Measurements from ENCODE around the gene IKBKE.
A peak's percentile ranks its signal among the peaks of the same experiment; 100 is the strongest.
"Not testable (repeated sequence)": the region's sequence is repeated elsewhere in the genome, so short reads cannot be mapped to it uniquely, and the experiment has no call there.

Gene IKBKE

DNA sequence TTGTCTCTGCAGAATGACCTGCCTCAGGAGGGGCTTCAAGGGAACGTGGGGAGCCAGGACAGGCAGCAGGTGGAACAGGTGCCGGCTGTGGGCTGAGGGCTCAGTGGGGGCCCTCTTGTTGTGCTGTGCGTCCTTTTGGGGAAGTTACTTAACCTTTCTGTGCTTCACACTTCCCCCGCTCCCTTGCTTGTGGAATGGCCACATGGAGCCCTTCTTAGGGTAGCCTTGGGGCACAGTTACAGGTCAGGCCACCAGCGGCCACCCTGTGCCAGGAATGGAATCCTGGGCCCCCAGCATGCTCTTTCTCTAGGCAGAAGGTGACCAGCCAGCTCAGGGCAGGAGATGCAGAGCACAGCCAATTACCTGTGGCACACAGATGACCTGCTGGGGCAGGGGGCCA lies 2.6 kb downstream of the IKBKE start:
- no peak for DNase-seq (ENCODE audit: low spot score)

DNA sequence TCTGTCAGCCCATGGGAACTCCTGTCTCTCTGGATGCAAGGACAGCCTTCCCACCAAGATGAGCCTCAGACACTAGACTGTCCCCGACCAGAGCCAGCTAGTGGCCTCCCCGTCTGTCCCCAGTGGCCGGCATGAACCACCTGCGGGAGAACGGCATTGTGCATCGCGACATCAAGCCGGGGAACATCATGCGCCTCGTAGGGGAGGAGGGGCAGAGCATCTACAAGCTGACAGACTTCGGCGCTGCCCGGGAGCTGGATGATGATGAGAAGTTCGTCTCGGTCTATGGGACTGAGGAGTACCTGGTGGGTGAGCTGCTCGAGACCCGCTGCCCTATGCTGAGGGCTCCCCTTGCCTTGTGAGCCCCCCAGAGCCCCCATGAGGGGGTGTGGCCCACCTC lies 5.8 kb downstream of the IKBKE start:
- no peak for DNase-seq (ENCODE audit: low spot score)

DNA sequence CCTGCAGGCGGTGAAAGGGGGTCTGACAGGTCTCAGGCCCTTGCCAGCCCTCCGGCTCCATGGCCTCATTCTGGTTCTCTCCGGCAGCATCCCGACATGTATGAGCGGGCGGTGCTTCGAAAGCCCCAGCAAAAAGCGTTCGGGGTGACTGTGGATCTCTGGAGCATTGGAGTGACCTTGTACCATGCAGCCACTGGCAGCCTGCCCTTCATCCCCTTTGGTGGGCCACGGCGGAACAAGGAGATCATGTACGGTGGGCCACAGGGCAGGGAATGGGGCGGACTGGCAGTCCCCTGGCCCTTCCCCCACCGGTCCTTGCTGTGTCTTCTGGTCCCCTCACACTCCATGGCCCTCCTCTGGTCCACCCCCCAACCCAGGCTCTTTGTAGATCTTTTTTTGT lies 6.3 kb downstream of the IKBKE start:
- DNase-seq (ENCODE audit: low spot score): no peak

DNA sequence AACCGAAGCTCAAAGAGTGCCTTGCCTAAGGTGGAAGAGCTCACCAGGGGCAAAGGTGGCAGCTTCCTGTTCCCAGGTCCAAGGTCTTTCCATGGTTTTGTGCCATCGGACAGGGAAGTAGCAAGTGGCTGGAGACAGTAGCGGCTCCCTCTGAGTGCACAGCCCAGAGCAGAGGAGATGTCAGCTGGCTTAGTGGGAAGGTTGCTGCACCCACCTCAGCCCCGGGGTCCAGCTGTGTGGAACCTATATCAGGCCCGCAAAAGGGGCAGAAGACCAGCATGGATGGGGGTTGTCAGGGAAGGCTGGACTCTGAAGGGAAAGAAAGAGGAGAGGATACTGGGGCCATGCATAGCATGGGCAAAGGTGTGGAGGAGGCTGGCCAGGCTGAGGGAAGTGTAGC lies 6.8 kb downstream of the IKBKE start:
- no peak for DNase-seq (ENCODE audit: low spot score)

DNA sequence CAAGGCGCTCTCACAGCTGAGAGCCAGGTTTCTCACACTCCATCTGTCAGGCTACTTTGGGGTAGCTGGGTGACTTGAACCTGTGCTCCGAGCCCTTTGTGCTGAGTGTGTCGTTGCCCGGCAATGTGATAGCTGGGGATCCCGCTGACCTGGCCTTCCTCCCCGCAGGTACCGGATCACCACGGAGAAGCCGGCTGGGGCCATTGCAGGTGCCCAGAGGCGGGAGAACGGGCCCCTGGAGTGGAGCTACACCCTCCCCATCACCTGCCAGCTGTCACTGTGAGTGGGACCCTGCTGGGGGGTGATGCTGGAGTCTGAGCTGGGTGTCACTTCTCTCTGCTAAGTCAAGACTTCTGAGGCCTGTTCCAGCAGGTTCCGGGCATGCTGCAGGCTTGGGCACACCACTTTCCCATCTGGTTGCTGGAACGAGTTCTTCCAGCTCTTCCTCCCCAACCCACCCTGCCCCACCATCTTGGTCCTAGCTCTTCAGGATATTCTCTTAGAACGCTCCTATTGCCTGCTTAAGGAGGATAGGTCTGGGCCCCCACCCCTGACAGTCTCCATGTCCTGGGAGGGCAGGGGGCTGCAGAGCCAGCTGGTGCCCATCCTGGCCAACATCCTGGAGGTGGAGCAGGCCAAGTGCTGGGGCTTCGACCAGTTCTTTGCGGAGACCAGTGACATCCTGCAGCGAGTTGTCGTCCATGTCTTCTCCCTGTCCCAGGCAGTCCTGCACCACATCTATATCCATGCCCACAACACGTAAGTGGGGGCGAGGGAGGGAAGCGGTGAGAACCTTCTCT lies 7.5 kb downstream of the IKBKE start:
- DNase-seq (ENCODE audit: low spot score): no peak

DNA sequence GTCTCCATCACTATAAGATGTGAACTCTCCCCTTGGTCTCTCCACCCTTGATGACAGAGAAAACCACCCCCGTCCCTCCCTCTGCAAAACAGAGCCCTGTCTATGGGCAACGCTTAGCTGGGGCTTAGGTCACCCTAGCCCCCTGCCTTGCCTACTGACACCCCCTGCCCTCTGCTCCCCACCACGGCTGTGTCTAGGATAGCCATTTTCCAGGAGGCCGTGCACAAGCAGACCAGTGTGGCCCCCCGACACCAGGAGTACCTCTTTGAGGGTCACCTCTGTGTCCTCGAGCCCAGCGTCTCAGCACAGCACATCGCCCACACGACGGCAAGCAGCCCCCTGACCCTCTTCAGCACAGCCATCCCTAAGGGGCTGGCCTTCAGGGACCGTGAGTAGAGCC lies 8.5 kb downstream of the IKBKE start:
- no peak for DNase-seq (ENCODE audit: low spot score)

DNA sequence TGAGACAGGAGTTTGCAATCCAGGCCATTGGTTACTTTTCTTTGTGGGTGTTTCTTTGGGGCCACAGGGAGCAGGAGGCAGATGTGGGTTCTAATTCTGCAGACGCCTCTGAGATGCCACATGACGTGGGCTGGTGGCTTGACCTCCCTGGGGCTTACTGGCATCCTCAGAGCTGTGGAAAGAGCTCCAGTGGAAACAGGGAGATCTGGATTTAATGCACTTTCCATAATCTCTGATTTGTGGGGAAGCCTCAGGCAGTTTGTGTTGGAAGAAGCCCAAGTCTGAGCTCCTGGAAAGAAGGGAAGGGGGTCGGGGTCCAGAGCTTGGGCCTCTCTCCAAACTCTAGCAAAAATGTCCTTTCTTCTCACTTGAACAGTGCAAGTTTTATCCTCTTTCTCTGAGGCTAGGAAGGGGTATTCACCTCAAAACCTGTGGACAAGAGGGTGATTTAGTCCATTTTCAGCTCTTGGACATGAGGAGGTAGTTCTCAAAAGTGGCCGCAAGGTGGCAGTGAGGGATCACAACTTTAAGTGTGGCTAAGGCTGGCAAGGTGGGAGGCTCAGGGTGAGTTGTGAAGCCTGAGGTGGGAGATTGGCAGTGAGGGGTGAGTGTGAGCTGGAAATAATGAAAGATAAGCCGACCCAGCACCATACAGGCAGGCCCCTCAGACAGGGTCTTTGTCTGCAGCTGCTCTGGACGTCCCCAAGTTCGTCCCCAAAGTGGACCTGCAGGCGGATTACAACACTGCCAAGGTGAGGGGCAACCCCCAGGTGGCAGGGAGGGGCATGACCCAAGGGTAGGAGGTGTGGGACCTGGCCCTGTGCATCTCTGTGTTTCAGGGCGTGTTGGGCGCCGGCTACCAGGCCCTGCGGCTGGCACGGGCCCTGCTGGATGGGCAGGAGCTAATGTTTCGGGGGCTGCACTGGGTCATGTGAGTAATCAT lies 9.2 kb downstream of the IKBKE start:
- peak; percentile 77 for DNase-seq (ENCODE audit: low spot score)

DNA sequence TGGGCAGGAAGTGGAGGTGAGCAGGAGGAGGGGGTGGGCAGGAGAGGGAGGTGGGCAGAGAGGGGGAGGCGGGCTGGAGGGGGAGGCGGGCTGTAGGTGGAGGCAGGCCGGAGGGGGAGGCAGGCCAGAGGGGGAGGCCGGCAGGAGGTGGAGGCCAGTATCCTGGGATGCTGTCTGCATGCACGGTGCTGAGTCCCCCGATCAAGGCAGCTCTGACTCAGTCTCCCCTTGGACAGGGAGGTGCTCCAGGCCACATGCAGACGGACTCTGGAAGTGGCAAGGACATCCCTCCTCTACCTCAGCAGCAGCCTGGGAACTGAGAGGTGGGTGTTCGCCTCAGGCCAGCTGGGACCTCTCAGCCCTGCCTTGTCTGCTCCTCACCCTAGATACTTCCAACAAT lies 9.9 kb downstream of the IKBKE start:
- DNase-seq (ENCODE audit: low spot score): no peak

DNA sequence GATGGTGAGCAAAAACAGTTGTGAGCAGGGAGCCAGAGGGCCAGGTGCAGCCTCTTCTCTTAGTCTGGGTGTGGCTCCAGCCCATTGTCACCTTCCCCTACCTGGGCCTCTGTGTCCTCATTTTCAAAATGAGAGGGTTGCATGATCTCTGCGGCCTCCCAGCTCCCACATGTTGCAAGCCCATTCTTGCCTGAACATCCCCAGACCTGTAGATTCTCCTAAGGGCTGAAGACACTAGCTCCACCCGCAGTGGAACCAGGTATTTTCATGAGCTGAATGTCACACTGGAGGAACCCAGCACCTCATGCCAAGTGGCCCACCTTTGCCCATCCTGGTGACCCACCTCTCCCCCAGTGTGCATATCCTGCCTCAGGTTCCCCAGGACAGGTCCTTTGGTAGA lies 12.3 kb downstream of the IKBKE start:
- no peak for DNase-seq (ENCODE audit: low spot score)

DNA sequence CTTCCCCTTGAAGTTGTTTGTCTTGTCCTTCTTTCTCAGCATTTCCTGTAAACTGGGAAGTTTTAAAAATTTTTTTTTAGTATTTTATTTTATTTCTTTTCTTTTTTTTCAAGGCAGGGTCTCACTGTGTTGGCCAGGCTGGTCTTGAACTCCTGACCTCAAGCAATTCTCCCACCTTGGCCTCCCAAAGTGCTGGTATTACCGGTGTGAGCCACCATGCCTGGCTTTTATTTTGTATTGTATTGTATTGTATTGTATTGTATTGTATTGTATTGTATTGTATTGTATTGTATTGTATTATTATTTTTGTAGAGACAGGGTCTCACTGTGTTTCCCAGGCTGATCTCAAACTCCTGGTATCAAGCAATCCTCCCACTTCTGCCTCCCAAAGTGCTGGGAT lies 13.6 kb downstream of the IKBKE start:
- not testable (repeated sequence) for DNase-seq (ENCODE audit: low spot score)

DNA sequence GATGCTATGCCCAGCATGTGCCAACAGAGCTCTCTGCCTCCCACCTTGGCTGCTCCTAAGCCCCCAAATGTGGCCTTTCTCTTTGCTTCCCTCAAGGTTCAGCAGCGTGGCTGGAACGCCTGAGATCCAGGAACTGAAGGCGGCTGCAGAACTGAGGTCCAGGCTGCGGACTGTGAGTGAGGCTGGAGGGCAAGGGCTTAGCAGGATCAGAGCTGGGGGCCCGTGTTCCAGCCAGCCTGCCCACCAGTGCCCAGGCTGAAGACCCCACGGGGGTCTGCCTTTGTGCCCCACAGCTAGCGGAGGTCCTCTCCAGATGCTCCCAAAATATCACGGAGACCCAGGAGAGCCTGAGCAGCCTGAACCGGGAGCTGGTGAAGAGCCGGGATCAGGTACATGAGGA lies 14.6 kb downstream of the IKBKE start:
- no peak for DNase-seq (ENCODE audit: low spot score)

DNA sequence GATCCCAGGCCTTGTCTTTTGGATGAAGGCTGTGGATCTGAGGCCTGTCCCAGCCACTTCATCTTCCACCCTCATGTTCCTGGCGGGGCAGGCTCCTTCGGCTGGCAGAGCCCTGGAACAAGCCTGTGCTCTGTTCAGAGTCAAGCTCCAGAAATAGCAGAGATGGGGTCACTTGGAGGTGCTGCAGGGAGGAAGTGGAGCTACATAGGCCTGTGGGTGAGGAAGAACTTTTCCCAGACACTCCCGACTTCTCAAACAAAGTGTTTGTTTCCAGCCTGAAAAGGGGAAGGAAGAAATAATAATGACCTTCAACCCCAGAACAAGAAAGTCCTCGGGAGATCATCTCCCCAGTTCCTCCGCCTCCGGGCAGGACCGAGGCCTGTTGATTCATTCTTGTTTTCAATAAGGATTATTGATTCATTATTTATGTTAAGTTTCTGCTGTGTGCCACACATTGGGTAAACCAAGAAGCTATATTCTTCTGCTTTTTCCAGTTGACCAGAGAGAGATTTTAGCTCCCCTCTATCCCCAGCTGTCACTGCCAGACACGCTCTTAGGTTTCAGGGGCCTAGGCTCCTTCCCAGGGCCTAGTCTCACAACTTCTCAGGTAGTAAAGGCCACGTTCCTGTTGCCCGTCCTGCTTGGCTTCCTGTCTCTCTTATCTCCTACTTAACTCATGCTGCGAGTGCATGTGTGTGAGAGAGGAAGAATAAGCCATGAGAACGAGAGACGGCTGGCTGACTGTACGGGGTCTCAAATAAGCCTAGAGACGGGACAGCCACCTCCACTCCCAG lies 16.9 kb downstream of the IKBKE start:
- DNase-seq (ENCODE audit: low spot score): no peak

DNA sequence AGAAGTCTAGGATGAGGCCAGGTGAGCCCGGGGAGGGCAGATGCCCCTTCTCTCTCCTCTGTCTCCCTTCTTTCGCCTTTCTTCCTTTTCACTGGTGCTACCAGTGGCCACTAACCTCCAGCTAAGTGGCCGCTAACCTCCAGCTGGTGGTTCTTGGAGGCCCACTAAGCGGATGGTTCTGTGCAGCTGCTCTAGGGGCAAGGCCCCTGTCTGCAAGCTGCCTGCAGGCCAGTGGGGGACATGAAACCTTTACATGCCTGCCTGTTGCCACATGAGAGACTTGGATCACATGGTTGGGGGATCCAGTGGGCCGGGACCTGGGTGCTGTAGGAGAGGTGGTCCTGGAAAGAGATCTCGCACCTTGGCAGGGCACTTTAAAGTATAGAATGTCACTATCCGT lies 17.7 kb downstream of the IKBKE start:
- no peak for DNase-seq (ENCODE audit: low spot score)

DNA sequence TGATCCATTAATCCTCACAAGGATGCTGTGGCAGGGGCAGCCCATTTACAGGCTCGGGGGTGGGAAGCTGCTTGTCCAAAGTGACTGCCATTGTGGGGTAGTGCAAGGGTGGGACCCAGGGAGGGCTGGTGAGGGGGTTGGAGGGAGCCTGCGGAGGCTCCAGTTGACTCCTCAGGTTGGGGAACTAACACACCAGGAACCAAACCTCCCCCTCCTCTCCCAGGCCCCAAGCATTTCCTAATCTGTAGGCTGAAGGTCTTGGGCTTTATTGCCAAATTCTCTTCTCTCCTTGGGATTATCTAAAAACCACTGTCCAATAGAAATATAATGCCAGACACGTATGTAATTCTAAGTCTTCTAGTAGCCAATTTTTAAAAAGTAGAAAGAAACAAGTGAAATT lies 18.2 kb downstream of the IKBKE start:
- no peak for DNase-seq (ENCODE audit: low spot score)

DNA sequence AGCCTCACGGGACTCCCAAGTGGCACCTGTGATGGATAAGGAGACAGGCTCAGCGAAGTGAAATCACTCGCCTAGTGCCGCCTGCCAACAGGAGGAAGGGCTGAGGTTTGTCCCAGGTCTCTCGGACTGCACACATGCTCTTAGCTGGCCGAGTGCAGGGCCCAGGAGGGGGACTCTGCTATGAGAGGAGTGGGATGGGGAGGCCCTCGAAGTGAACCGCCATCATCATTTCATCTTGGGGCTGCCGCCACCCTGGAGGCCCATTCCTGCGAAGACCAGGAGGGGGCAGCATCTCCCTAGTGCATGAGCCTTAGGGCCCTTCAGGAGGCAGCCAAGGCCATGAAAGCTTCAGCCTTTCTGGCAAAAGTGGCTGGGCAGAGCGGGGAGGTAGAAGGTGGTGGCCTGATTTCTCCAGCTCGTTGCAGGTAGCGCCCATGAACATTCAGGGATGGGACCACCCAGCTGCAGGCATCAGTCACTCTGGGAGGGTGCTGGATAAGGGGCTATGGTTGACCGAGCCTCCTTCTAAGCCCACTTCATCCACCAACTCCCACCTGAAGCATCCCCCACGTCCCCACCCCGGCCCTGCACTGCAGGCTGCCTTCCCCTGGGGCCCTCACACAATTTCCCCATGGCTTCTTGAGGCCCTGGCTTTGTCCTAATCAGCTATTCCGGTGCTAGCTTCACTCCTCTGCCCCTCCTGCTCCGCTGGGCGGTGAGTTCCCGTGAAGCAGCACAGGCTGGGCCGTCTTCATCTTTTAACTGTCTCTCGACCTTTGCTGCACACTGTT lies 19.9 kb downstream of the IKBKE start:
- peak; percentile 71 for DNase-seq (ENCODE audit: low spot score)

DNA sequence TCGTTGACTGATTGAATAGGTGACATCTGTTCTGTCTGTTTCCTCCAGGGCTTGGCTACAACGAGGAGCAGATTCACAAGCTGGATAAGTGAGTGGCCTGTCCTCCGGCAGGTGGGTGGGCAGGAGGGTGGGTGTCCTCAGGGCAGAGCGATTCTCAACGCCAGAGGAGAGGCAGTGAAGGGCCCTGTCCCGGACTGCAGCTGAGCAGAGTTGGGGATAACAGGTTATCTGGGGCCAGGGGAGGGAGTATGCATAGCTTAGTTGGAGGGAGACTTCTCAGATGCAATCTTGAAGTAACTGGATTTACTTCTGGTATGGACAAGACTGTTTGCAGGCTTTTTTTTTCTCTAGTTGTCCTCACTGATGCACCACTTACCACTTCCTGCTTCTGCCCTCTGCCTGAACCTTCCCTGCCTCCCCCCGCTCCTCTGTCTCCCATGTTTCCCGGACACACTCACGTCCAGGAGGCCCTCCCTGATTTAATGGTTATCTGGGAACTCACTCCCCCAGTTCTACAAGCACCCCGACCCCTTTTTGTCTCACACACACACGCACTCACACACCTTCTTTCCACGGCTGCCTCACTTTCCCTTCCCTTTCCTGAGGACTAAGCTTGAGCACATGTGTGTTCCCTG lies 20.6 kb downstream of the IKBKE start:
- peak; percentile 34 for DNase-seq (ENCODE audit: low spot score)

DNA sequence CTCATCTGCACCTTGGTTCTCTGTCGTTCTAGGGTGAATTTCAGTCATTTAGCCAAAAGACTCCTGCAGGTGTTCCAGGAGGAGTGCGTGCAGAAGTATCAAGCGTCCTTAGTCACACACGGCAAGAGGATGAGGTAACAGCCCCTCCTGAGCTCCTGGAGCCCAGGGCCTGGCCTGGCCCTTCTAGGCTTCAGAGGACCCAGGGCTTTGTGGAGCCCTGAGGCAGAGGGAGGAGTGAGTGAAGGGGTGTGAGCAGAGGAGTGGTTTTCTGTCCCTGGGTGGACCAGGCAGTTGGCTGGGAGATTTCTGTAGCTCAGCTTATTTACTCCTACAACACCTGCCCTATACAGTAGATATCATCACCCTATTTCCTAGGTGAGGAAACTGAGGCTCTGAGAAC lies 21.3 kb downstream of the IKBKE start:
- DNase-seq (ENCODE audit: low spot score): no peak

DNA sequence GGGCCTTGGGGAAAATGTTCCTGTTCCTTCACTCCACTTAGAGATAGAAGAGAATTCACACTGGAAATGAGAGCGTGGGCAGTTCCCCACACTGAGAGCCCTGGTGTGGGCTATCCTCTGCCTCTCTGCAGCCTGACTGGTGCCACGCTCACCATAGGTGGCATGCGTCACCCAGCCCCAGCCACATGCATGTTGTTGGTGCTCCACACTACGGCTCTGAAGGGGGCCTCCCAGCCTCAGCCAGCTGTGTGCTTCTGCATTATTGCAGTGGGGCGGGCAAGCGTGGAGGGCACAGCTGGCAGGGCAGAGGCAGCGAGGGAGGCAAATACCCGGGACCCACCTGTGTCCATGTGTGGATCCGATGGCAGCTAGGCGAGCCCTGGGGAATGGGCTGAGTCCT lies 22.3 kb downstream of the IKBKE start:
- no peak for DNase-seq (ENCODE audit: low spot score)

DNA sequence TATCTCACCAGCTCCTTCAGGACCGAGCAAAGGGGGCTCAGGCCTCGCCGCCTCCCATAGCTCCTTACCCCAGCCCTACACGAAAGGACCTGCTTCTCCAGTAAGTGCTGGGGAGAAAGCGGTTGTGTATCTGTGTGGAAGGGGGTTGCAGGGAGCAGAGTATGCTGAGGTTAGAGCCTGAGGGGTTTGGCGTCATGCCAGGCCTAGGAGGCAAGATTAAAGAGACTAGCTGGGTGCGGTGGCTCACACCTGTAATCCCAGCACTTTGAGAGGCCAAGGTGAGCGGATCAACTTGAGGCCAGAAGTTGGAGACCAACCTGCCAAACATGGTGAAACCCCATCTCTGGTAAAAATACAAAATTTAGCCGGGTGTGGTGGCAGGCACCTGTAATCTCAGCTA lies 23.0 kb downstream of the IKBKE start:
- no peak for DNase-seq (ENCODE audit: low spot score)

DNA sequence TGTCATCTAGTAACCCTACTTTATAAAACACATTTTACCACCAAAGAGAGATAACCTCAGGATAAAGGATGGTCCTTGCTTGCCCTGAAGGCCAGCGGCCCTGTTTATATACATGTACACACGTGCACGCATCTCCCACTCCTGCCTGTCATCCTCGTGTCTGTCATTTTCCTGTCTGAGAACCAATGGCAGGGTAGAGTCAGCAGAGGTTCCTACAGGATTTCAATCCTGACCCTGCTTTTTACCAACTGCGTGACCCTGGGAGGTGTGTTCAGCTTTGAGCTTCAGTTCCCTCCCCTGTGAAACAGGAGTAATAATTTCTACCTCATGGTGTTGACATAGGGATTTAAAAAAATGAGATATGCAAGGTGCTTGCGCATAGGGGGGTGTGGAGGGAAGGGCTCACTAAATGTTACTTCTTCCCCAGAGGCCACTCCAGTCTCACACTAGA lies 24.8 kb downstream of the IKBKE start:
- no peak for DNase-seq (ENCODE audit: low spot score)

All from SK-N-DZ (cell line).